IPS DF 6.9 (cell line): ENCODE results near the gene MYL6.

Experiments
- DNase-seq: peaks from one replicate; pipeline ENCODE4 v3.0.0-alpha.2; 2013; ENCODE audit warnings: low read depth, low spot score
- H3K27ac ChIP-seq: one replicate; pipeline ENCODE4 v1.5.1; 2013; ENCODE audit warnings: low read length, control low read depth
- H3K27me3 ChIP-seq: 2 replicates; pipeline ENCODE4 v1.6.1; 2013; ENCODE audit warnings: mild to moderate bottlenecking, low read length; ENCODE audit not compliant: control insufficient read depth, insufficient read depth
- H3K36me3 ChIP-seq: 2 replicates; pipeline ENCODE4 v1.6.1; 2013; ENCODE audit warnings: low read length; ENCODE audit not compliant: control insufficient read depth, insufficient read depth
- H3K4me1 ChIP-seq: 2 replicates; pipeline ENCODE4 v1.6.1; 2013; ENCODE audit warnings: low read length; ENCODE audit not compliant: control insufficient read depth, insufficient read depth
- H3K4me3 ChIP-seq: 2 replicates; pipeline ENCODE4 v1.5.1; 2013; ENCODE audit warnings: mild to moderate bottlenecking, low read length
- H3K9me3 ChIP-seq: 2 replicates; pipeline ENCODE4 v1.6.1; 2013; ENCODE audit warnings: low read length, inconsistent platforms; ENCODE audit not compliant: control insufficient read depth, insufficient read depth
- WGBS: extraction: QIAGEN DNeasy Blood & Tissue Kit; methylation state at CpG from one replicate; pipeline ENCODE4 v1.1.7; 2013; ENCODE audit warnings: mixed read lengths, missing lambda C conversion rate; ENCODE audit not compliant: insufficient read length, insufficient coverage; 5-methylcytosine and 5-hydroxymethylcytosine counted together

The MYL6 gene

DNA sequence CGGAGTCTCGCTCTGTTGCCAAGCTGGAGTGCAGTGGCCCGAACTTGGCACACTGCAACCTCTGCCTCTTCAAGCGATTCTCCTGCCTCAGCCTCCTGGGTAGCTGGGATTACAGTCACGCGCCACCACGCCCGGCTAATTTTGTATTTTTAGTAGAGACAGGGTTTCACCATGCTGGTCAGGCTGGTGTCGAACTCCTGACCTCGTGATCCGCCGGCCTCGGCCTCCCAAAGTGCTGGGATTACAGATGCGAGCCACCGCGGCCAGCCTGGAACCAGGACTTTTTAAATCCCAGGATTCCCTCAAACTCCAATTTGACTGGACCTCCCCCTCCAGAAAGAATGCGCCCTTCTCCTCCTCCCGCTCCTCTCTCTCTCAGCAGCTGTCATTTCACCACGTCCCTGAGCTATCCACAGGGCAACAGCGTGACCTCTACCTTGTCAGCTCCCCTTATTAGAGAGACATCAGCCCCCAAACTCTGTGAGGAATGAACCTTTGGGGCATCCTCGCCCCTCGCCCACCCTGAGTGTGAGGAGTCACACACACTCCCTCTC is 28.1 kb upstream of the MYL6 start:
- H3K27me3 ChIP-seq = no peaks in the 10 kb centered on the region
- H3K4me3 ChIP-seq = no peak overlapping the region
- H3K4me1 ChIP-seq = no peaks in the 10 kb centered on the region; the same call in 1 of the 2 replicates
- peaks cover 34% of the 10 kb centered on the region for H3K36me3 ChIP-seq
- WGBS = no CpG with 5 or more reads among the region's 22 CpGs
- no peak overlapping the region for H3K27ac ChIP-seq
- no peak for DNase-seq
- H3K9me3 ChIP-seq = no peaks in the 10 kb centered on the region

DNA sequence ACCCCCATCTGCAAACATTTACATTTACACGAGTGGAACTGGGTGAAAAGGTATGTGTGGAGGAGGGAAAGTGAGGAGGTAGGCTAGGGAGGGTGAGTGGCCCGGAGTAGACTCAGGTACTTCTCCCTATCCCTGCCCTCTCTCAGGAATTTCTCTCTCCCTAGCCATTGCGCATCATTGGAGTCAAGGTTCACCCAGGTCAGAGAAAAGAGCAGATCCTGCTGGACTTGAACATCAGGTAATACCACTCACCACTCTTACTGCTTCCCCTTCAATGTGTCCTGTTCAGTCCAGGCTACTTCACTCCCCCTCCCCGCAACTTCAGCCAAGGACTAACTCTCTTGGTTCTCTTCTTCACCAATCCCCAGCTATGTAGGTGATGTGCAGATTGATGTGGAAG is 27.3 kb upstream of the MYL6 start:
- no peaks in the 10 kb centered on the region; the same call in 1 of the 2 replicates for H3K4me1 ChIP-seq
- no peak overlapping the region for H3K4me3 ChIP-seq
- WGBS = no CpG with 5 or more reads among the region's 4 CpGs
- no peak for DNase-seq
- no peaks in the 10 kb centered on the region for H3K27me3 ChIP-seq
- no peaks in the 10 kb centered on the region for H3K9me3 ChIP-seq
- no peak overlapping the region for H3K27ac ChIP-seq
- peaks cover 34% of the 10 kb centered on the region for H3K36me3 ChIP-seq

GRCh38 chr12:56134897-56135296 is 23.3 kb upstream of the MYL6 start:
- no peaks in the 10 kb centered on the region for H3K27me3 ChIP-seq
- no peak overlapping the region for H3K27ac ChIP-seq
- DNase-seq = no peak
- no peak overlapping the region for H3K4me3 ChIP-seq
- H3K36me3 ChIP-seq = peaks cover 52% of the 10 kb centered on the region
- WGBS = no CpG with 5 or more reads among the region's 6 CpGs
- H3K4me1 ChIP-seq = no peaks in the 10 kb centered on the region
- no peaks in the 10 kb centered on the region for H3K9me3 ChIP-seq

GRCh38 chr12:56137853-56138571 is 20.1 kb upstream of the MYL6 start:
- no peak overlapping the region for H3K27ac ChIP-seq
- H3K27me3 ChIP-seq = no peaks in the 10 kb centered on the region
- peaks cover 46% of the 10 kb centered on the region for H3K36me3 ChIP-seq
- no CpG with 5 or more reads among the region's 14 CpGs for WGBS
- H3K4me3 ChIP-seq = no peak overlapping the region
- H3K4me1 ChIP-seq = no peaks in the 10 kb centered on the region
- no peak for DNase-seq
- H3K9me3 ChIP-seq = no peaks in the 10 kb centered on the region

DNA sequence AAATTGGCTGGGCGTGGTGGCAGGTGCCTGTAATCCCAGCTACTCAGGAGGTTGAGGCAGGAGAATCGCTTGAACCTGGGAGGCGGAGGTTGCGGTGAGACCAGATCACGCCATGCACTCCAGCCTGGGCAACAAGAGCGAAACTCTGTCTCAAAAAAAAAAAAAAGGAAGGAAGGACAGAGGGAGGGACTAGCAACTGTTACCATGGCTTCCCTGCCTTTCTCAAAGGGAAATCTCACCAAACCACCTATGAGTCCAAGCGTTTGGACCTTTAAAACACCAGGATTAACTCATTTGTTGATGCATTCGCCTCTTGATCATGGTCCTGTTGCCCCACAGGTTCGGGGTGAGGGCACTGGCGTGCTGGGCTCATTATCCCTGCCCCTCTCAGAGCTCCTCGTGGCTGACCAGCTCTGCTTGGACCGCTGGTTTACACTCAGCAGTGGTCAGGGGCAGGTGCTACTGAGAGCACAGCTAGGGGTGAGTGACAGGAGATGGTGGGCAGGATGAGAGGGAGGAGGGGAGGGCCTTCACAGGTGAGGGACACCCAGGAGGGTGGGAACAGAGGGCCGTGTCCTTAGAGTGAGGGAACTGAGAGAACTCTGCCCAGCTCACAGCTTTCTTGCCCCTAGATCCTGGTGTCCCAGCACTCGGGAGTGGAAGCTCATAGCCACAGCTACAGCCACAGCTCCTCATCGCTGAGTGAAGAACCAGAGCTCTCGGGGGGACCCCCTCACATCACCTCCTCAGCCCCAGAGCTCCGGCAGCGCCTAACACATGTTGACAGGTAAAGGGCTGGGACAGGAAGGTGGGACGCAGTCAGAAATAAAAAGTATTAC is 16.0 kb upstream of the MYL6 start:
- Histone ChIP-seq H3K27me3 (no peaks in the 10 kb centered on the region), H3K9me3 (no peaks in the 10 kb centered on the region), H3K4me1 (no peaks in the 10 kb centered on the region), H3K27ac (no peak overlapping the region), H3K4me3 (no peak overlapping the region), H3K36me3 (peaks cover 36% of the 10 kb centered on the region)
- DNase-seq = no peak
- no CpG with 5 or more reads among the region's 19 CpGs for WGBS

DNA sequence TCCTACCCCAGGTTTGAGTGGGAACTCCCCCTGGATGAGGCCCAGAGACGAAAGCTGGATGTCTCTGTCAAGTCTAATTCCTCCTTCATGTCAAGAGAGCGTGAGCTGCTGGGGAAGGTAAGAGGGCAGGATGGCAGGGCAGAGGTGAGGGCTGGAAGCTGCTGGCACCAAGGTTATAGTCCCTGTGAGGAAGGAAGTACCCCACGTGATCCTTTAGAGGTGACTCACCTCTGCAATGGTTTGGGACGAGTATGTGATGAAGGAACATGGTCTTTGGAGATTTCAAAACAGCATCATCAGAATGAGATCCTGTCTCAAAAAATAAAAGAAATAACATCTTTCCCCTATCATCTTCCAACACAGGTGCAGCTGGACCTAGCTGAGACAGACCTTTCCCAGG is 14.9 kb upstream of the MYL6 start:
- Histone ChIP-seq H3K27ac (no peak overlapping the region), H3K4me3 (no peak overlapping the region), H3K27me3 (no peaks in the 10 kb centered on the region), H3K9me3 (no peaks in the 10 kb centered on the region), H3K4me1 (no peaks in the 10 kb centered on the region), H3K36me3 (peaks cover 30% of the 10 kb centered on the region)
- no CpG with 5 or more reads among the region's 4 CpGs for WGBS
- no peak for DNase-seq

- no peak for DNase-seq
- peaks cover 24% of the 10 kb centered on the region for H3K36me3 ChIP-seq
- H3K27ac ChIP-seq = no peak overlapping the region
- WGBS = no CpG with 5 or more reads among the region's 8 CpGs
- H3K4me3 ChIP-seq = no peak overlapping the region
- H3K9me3 ChIP-seq = no peaks in the 10 kb centered on the region
- no peaks in the 10 kb centered on the region for H3K4me1 ChIP-seq
- H3K27me3 ChIP-seq = no peaks in the 10 kb centered on the region
These were observed 14.3 kb upstream of the MYL6 start for GRCh38 chr12:56143870-56144269.

GRCh38 chr12:56145217-56145616 is 12.9 kb upstream of the MYL6 start:
- Histone ChIP-seq H3K4me1 (no peaks in the 10 kb centered on the region), H3K9me3 (no peaks in the 10 kb centered on the region), H3K27ac (no peak overlapping the region), H3K27me3 (no peaks in the 10 kb centered on the region), H3K4me3 (no peak overlapping the region), H3K36me3 (peaks cover 24% of the 10 kb centered on the region)
- whole genome bisulfite sequencing = no CpG with 5 or more reads among the region's 3 CpGs
- DNase-seq = no peak

- Histone ChIP-seq H3K9me3 (no peaks in the 10 kb centered on the region), H3K27me3 (no peaks in the 10 kb centered on the region), H3K36me3 (peaks cover 18% of the 10 kb centered on the region), H3K27ac (no peak overlapping the region), H3K4me3 (no peak overlapping the region), H3K4me1 (no peaks in the 10 kb centered on the region)
- DNase-seq = no peak
- no CpG with 5 or more reads among the region's 13 CpGs for WGBS
These were observed 11.4 kb upstream of the MYL6 start for GRCh38 chr12:56146492-56147460.

DNA sequence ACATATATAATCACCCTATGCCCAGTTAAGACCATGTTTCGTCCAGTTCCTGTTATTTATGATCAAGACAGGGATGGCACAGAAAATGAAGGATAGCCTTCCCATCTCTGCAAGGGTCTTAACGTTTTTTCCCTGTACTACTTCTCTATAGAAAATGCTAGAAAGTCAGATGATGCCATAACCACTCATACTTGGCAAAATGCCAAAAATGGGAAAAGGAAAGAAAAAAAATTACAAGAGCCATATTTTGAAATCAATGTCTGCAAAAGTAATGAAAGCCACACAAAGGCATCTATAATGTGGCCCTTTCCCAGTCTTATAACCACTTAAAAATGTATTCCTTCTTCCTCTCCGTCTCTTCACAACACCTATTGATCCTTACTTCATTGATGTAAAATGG is 7.6 kb upstream of the MYL6 start:
- WGBS = no CpG with 5 or more reads among the region's 3 CpGs
- DNase-seq = no peak
- Histone ChIP-seq H3K27me3 (no peaks in the 10 kb centered on the region), H3K9me3 (no peaks in the 10 kb centered on the region), H3K36me3 (peaks cover 4% of the 10 kb centered on the region; the same call in 1 of the 2 replicates), H3K4me3 (no peak overlapping the region), H3K4me1 (no peaks in the 10 kb centered on the region; the same call in 1 of the 2 replicates), H3K27ac (no peak overlapping the region)
